Loucy (cell line): ENCODE results near the gene TRPM2.

Experiments used
- CTCF ChIP-seq: fragments of 200-600 bp; sonication (generic); conservative IDR thresholded peaks from 2 replicates; pipeline ENCODE4 v1.5.1; 2014; ENCODE audit warnings: mild to moderate bottlenecking, antibody characterized with exemption, low read length
- EZH2phosphoT487 ChIP-seq: fragments of 200-600 bp; IDR thresholded peaks from 2 replicates; pipeline ENCODE4 v1.6.1; 2018; ENCODE audit warnings: antibody characterized with exemption, mild to moderate bottlenecking, moderate library complexity, borderline replicate concordance

DNA sequence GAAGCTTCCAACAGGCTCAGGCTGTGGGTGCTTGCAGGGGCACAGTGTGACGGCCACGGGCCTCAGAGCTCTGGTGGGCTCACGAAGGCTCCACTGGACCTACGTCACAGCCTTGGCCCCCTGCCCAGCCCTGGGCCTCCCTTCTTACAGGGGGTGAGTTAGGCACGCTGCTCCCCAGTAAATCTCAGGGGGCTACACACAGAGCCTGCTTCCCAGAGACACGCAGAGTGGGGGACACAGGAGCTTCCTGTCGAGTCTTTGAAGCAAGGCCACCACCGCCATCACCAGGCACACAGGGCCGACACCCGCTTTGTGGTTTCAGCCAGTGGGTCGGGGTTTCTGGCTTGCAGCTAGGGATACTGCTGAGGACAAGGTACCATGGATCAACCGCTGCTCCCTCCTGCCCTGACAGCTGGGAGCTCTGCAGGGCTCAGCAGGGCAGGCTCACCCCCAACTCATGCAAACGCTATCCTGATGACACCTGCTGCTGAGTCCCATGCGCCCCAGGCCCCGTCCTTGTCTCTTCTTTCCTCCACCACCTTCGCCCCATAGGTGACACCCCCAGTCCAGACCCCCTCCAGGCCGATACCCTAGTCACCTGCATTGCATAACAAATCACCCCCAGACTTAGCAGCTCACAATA lies 8.8 kb upstream of the TRPM2 start:
- TF ChIP-seq CTCF (no peak), EZH2phosphoT487 (no peak)
